HG03354 (cell line): ENCODE measurements around the gene FAM181B.

ENCODE experiments used
- ATAC-seq: cut with Tn5 transposase; IDR thresholded peaks from one replicate; pipeline ENCODE4 v1.9.1; 2021; ENCODE audit warnings: mild to moderate bottlenecking; ENCODE audit not compliant: unreplicated experiment, poor library complexity, severe bottlenecking

Gene FAM181B

GRCh38 chr11:82734120-82734479, 436 bp upstream of the FAM181B start:
- no peak for ATAC-seq

- ATAC-seq, result peak; percentile 21
Observed at GRCh38 chr11:82732734-82733443, 775 bp downstream of the FAM181B start.

GRCh38 chr11:82732348-82732733, 1.3 kb downstream of the FAM181B start:
- ATAC-seq, result no peak

GRCh38 chr11:82731691-82732277, 1.9 kb downstream of the FAM181B start:
- no peak for ATAC-seq

GRCh38 chr11:82730754-82731153, 2.9 kb downstream of the FAM181B start:
- ATAC-seq, result no peak

- ATAC-seq, result no peak
Observed at GRCh38 chr11:82730286-82730685, 3.4 kb downstream of the FAM181B start.

- ATAC-seq, result no peak
Observed at GRCh38 chr11:82724026-82724425, 9.6 kb downstream of the FAM181B start.

GRCh38 chr11:82722231-82722630, 11.4 kb downstream of the FAM181B start:
- no peak for ATAC-seq

- no peak for ATAC-seq
Observed at GRCh38 chr11:82720267-82721065, 13.2 kb downstream of the FAM181B start.

- no peak for ATAC-seq
Observed at GRCh38 chr11:82719361-82720105, 14.1 kb downstream of the FAM181B start.

- ATAC-seq, result no peak
Observed at GRCh38 chr11:82718821-82719220, 14.8 kb downstream of the FAM181B start.

GRCh38 chr11:82718307-82718706, 15.4 kb downstream of the FAM181B start:
- peak; percentile 66 for ATAC-seq

- ATAC-seq, result no peak
Observed at GRCh38 chr11:82714346-82715174, 19.1 kb downstream of the FAM181B start.

GRCh38 chr11:82711648-82712047, 22.0 kb downstream of the FAM181B start:
- no peak for ATAC-seq

GRCh38 chr11:82703796-82704195, 29.9 kb downstream of the FAM181B start:
- ATAC-seq, result no peak

GRCh38 chr11:82703226-82703625, 30.4 kb downstream of the FAM181B start:
- no peak for ATAC-seq

GRCh38 chr11:82701847-82702520, 31.7 kb downstream of the FAM181B start:
- peak; percentile 70 for ATAC-seq

- ATAC-seq, result no peak
Observed at GRCh38 chr11:82698576-82699352, 34.9 kb downstream of the FAM181B start.
